HEK293T (cell line): ENCODE results near the gene CRLF2.
A peak's percentile ranks its signal among the peaks of the same experiment; 100 is the strongest.
"Not testable (repeated sequence)": the region's sequence is repeated elsewhere in the genome, so short reads cannot be mapped to it uniquely, and the experiment has no call there.

ENCODE experiments used
- CTCF ChIA-PET: fragments of 350-600 bp; formaldehyde crosslinking; extraction: SDS; loops from one replicate; lab custom pipeline; 2021; ENCODE audit warnings: antibody characterized with exemption, inconsistent platforms; lab: Yijun Ruan, JAX
- POLR2A ChIA-PET: fragments of 350-600 bp; formaldehyde crosslinking; extraction: SDS; loops from one replicate; lab custom pipeline; 2020; ENCODE audit warnings: antibody characterized with exemption, inconsistent platforms; lab: Yijun Ruan, JAX
- DNase-seq: peaks from one replicate; pipeline ENCODE4 v3.0.0; 2012; ENCODE audit warnings: mixed read lengths; ENCODE audit errors: extremely low spot score
- ARNT ChIP-seq: fragments of 450-650 bp; IDR thresholded peaks from 2 replicates; pipeline ENCODE4 v1.6.1; 2017; ENCODE audit warnings: mild to moderate bottlenecking
- BHLHE40 ChIP-seq: fragments of 450-650 bp; IDR thresholded peaks from 2 replicates; pipeline ENCODE4 v1.6.1; 2016; ENCODE audit warnings: mild to moderate bottlenecking, moderate library complexity, borderline replicate concordance
- CTBP1 ChIP-seq: fragments of 450-650 bp; IDR thresholded peaks from 2 replicates; pipeline ENCODE4 v1.6.1; 2016; ENCODE audit warnings: borderline replicate concordance
- ELF4 ChIP-seq: fragments of 450-650 bp; IDR thresholded peaks from 2 replicates; pipeline ENCODE4 v1.6.1; 2017; ENCODE audit warnings: antibody characterized with exemption
- FOXA1 ChIP-seq: fragments of 450-650 bp; IDR thresholded peaks from 2 replicates; pipeline ENCODE4 v1.6.1; 2016; ENCODE audit warnings: mild to moderate bottlenecking
- FOXK2 ChIP-seq: fragments of 450-650 bp; IDR thresholded peaks from 2 replicates; pipeline ENCODE4 v1.6.1; 2016; ENCODE audit warnings: mild to moderate bottlenecking
- FOXM1 ChIP-seq: fragments of 450-650 bp; IDR thresholded peaks from 2 replicates; pipeline ENCODE4 v1.6.1; 2017; ENCODE audit warnings: mild to moderate bottlenecking, borderline replicate concordance
- HDGF ChIP-seq: fragments of 450-650 bp; IDR thresholded peaks from 2 replicates; pipeline ENCODE4 v1.6.1; 2017; ENCODE audit warnings: antibody characterized with exemption, borderline replicate concordance
- L3MBTL2 ChIP-seq: fragments of 450-650 bp; conservative IDR thresholded peaks from 2 replicates; pipeline ENCODE4 v1.6.1; 2016; ENCODE audit warnings: mild to moderate bottlenecking
- LEF1 ChIP-seq: fragments of 450-650 bp; IDR thresholded peaks from 2 replicates; pipeline ENCODE4 v1.6.1; 2017; ENCODE audit warnings: mild to moderate bottlenecking, borderline replicate concordance
- NFRKB ChIP-seq: fragments of 450-650 bp; IDR thresholded peaks from 2 replicates; pipeline ENCODE4 v1.6.1; 2016; ENCODE audit warnings: mild to moderate bottlenecking, moderate library complexity
- PKNOX1 ChIP-seq: fragments of 450-650 bp; IDR thresholded peaks from 2 replicates; pipeline ENCODE4 v1.6.1; 2016
- SP1 ChIP-seq: fragments of 450-650 bp; IDR thresholded peaks from 2 replicates; pipeline ENCODE4 v1.6.1; 2017
- SUZ12 ChIP-seq: fragments of 450-650 bp; IDR thresholded peaks from 2 replicates; pipeline ENCODE4 v1.6.1; 2016; ENCODE audit warnings: mild to moderate bottlenecking
- TARDBP ChIP-seq: fragments of 450-650 bp; IDR thresholded peaks from 2 replicates; pipeline ENCODE4 v1.6.1; 2016
- ZNF384 ChIP-seq: fragments of 450-650 bp; IDR thresholded peaks from 2 replicates; pipeline ENCODE4 v1.6.1; 2016

CRLF2 gene

GRCh38 chrX:1181170-1181569, 31.3 kb downstream of the CRLF2 start:
- POLR2A ChIA-PET, result no interaction called here
- CTCF ChIA-PET, result no interaction called here
- TF ChIP-seq ARNT (no peak), ELF4 (no peak), SUZ12 (no peak), SP1 (no peak), FOXM1 (no peak), LEF1 (no peak), FOXK2 (no peak), TARDBP (no peak), FOXA1 (no peak), NFRKB (no peak), BHLHE40 (no peak), HDGF (no peak), L3MBTL2 (no peak), PKNOX1 (no peak)
- no peak for DNase-seq

DNA sequence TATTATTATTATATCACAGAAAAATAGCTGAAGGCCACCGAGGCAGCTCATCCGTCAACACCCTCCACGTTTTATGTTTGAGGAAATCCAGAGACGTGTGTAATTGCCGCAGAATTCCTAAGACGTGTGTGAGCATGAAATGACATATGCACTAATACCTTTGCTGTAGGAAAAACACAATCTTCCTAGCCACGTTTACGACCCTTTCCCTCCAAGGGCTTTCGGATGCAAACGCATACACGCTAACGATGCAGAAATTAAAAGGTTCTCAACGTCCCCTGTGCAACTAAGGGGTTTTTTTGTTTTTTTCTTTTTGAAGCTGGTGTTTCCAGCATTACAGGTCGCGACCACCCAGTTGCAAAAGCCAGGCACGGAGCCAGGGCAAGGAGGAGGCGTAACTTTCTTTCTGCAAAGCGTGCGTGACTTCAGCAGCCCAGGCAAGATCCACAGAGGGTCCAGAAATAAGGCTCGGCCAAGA, 33.8 kb downstream of the CRLF2 start:
- DNase-seq, result peak; percentile 14
- TF ChIP-seq ZNF384 (no peak), PKNOX1 (peak; percentile 68)
- ChIA-PET POLR2A (no interaction called here), CTCF (no interaction called here)

- CTCF ChIA-PET, DNase-seq, POLR2A ChIA-PET: not testable (repeated sequence)
Measured at GRCh38 chrX:1176531-1177320, 35.7 kb downstream of the CRLF2 start.

GRCh38 chrX:1174609-1175545, 37.6 kb downstream of the CRLF2 start:
- DNase-seq, CTCF ChIA-PET, POLR2A ChIA-PET: not testable (repeated sequence)

DNA sequence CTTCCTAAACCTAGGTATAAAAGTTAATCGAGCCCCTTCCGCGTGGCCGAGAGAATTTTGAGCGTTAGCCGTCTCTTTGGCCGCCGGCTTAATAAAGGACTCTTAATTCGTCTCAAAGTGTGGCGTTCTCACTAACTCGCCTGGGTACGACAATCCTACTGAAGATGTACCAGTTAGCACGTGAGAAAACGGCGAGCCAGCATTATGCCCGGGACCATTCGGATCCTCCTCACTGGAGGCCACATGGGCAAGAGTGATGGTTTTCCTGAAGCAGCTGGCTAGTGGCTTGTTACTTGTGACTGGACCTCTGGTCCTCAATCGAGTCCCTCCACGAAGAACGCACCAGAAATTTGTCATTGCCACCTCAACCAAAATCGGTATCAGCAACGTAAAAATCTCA, 39.0 kb downstream of the CRLF2 start:
- POLR2A ChIA-PET, CTCF ChIA-PET, DNase-seq: not testable (repeated sequence)

DNA sequence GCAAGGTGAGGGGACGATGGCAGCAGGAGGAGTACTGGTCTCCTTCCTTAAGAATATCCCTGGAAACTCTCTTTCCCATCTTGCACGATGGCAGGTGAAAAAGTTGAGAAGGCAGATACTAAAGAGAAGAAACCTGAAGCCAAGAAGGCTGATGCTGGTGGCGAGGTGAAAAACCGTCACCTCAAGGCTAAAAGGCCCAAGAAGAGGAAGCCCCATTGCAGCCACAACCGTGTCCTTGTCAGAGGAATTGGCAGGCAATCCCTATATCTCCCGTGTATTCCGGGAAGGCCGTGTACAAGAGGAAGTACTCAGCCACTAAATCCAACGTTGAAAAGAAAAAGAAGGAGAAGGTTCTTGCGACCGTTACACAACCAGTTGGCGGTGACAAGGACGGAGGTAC, 40.0 kb downstream of the CRLF2 start:
- TF ChIP-seq TARDBP, result no peak
- no peak for TF ChIP-seq ELF4
- CTCF ChIA-PET, result no interaction called here
- POLR2A ChIA-PET, result no interaction called here
- DNase-seq, result no peak

- CTCF ChIA-PET, DNase-seq, POLR2A ChIA-PET: not testable (repeated sequence)
Measured at GRCh38 chrX:1171915-1172314, 40.5 kb downstream of the CRLF2 start.

GRCh38 chrX:1170243-1170642, 42.2 kb downstream of the CRLF2 start:
- ChIA-PET POLR2A (no interaction called here), CTCF (no interaction called here)
- TF ChIP-seq PKNOX1 (no peak), TARDBP (no peak), FOXA1 (no peak), BHLHE40 (no peak), FOXK2 (no peak), ZNF384 (no peak), SUZ12 (no peak), NFRKB (no peak), CTBP1 (no peak), HDGF (no peak)

More at GRCh38 chrX:1170243-1170642, 42.2 kb downstream of the CRLF2 start:
- no peak for DNase-seq
